ENCODE data around the gene ARSI.

Gene ARSI

GRCh38 chr5:150297934-150298595 is 4.6 kb downstream of the ARSI start:
- Histone ChIP-seq H3K4me1 (peaks cover 9% of the 10 kb centered on the region), H2AFZ (no peak overlapping the region), H3K9ac (no peak overlapping the region), H3K4me3 (ENCODE audit: low read depth, low read length) (no peak overlapping the region), H3K36me3 (ENCODE audit: control insufficient read depth, insufficient read depth, low read length) (no peaks in the 10 kb centered on the region), H3K79me2 (no peaks in the 10 kb centered on the region), H3K4me2 (ENCODE audit: low read length) (no peak overlapping the region), H3K9me3 (ENCODE audit: control insufficient read depth, low read length) (no peaks in the 10 kb centered on the region), H3K27me3 (ENCODE audit: control insufficient read depth, insufficient read depth, low read length) (no peaks in the 10 kb centered on the region), H3K27ac (no peak overlapping the region)
- TF ChIP-seq CTCF (IDR thresholded peaks at IDR 0.05): no peak

GRCh38 chr5:150297236-150297890 is 5.3 kb downstream of the ARSI start:
- Histone ChIP-seq H3K9ac (no peak overlapping the region), H3K27ac (no peak overlapping the region), H3K4me2 (ENCODE audit: low read length) (no peak overlapping the region), H3K9me3 (ENCODE audit: control insufficient read depth, low read length) (no peaks in the 10 kb centered on the region), H3K4me1 (peaks cover 9% of the 10 kb centered on the region), H3K36me3 (ENCODE audit: control insufficient read depth, insufficient read depth, low read length) (no peaks in the 10 kb centered on the region), H3K4me3 (ENCODE audit: low read depth, low read length) (no peak overlapping the region), H3K79me2 (no peaks in the 10 kb centered on the region), H3K27me3 (ENCODE audit: control insufficient read depth, insufficient read depth, low read length) (no peaks in the 10 kb centered on the region), H2AFZ (no peak overlapping the region)
- no peak for TF ChIP-seq CTCF (IDR thresholded peaks at IDR 0.05)

GRCh38 chr5:150296496-150296895 is 6.2 kb downstream of the ARSI start:
- no peak overlapping the region for H3K27ac ChIP-seq
- no peak overlapping the region for H3K4me3 ChIP-seq (ENCODE audit: low read depth, low read length)
- no peaks in the 10 kb centered on the region for H3K27me3 ChIP-seq (ENCODE audit: control insufficient read depth, insufficient read depth, low read length)
- H3K9me3 ChIP-seq (ENCODE audit: control insufficient read depth, low read length): no peaks in the 10 kb centered on the region
- H3K9ac ChIP-seq: no peak overlapping the region
- no peaks in the 10 kb centered on the region for H3K79me2 ChIP-seq
- no peak for TF ChIP-seq CTCF (IDR thresholded peaks at IDR 0.05)
- no peaks in the 10 kb centered on the region for H3K36me3 ChIP-seq (ENCODE audit: control insufficient read depth, insufficient read depth, low read length)
- H3K4me2 ChIP-seq (ENCODE audit: low read length): no peak overlapping the region
- H3K4me1 ChIP-seq: peaks cover 9% of the 10 kb centered on the region
- H2AFZ ChIP-seq: no peak overlapping the region

GRCh38 chr5:150295741-150296486 is 6.8 kb downstream of the ARSI start:
- Histone ChIP-seq H3K9me3 (ENCODE audit: control insufficient read depth, low read length) (no peaks in the 10 kb centered on the region), H3K9ac (no peak overlapping the region), H3K4me3 (ENCODE audit: low read depth, low read length) (no peak overlapping the region), H2AFZ (no peak overlapping the region), H3K4me2 (ENCODE audit: low read length) (no peak overlapping the region), H3K79me2 (no peaks in the 10 kb centered on the region), H3K36me3 (ENCODE audit: control insufficient read depth, insufficient read depth, low read length) (no peaks in the 10 kb centered on the region), H3K4me1 (peaks cover 9% of the 10 kb centered on the region), H3K27ac (no peak overlapping the region), H3K27me3 (ENCODE audit: control insufficient read depth, insufficient read depth, low read length) (no peaks in the 10 kb centered on the region)
- no peak for TF ChIP-seq CTCF (IDR thresholded peaks at IDR 0.05)

Data from parathyroid adenoma (tissue), 2 donors.